Fibroblast of lung (primary cell): ENCODE data around the gene TBXAS1. TPM values are rescaled to one million over a fixed set of nuclear protein-coding genes. Genes with fewer than 3 reads are reported as not detected.

Experiments
- DNase-seq, 2 donors: peaks; one replicate each; pipeline versions ENCODE4 v3.0.0 to v3.0.0-alpha.2; 2010; ENCODE audit warnings: low read depth in 2 of 2
- H2AFZ ChIP-seq: 2 replicates; pipeline ENCODE4 v1.5.1; 2012; ENCODE audit warnings: low read length, control low read depth, inconsistent platforms
- H3K27ac ChIP-seq: 2 replicates; pipeline ENCODE4 v1.5.1; 2011; ENCODE audit warnings: low read length, control low read depth; ENCODE audit not compliant: insufficient read depth
- H3K27me3 ChIP-seq: 2 replicates; pipeline ENCODE4 v1.5.1; 2011; ENCODE audit warnings: mild to moderate bottlenecking, low read length; ENCODE audit not compliant: control insufficient read depth, insufficient read depth
- H3K36me3 ChIP-seq: 2 replicates; pipeline ENCODE4 v1.5.1; 2011; ENCODE audit warnings: low read length; ENCODE audit not compliant: control insufficient read depth, insufficient read depth
- H3K4me1 ChIP-seq: 2 replicates; pipeline ENCODE4 v1.5.1; 2011; ENCODE audit warnings: low read length; ENCODE audit not compliant: control insufficient read depth, insufficient read depth; ENCODE audit errors: extremely low read depth
- H3K4me2 ChIP-seq: 2 replicates; pipeline ENCODE4 v1.5.1; 2011; ENCODE audit warnings: low read length, control low read depth; ENCODE audit not compliant: insufficient read depth; ENCODE audit errors: extremely low read depth
- H3K4me3 ChIP-seq, 4 experiments: fragments of 200-600 bp in 1 of 4; sonication (generic) in 1 of 4; replicated peaks in 1 of 4; 2 replicates each; pipeline ENCODE4 v1.5.1; 2011 to 2016; ENCODE audit warnings: low read length in 4 of 4, low read depth in 3 of 4, mild to moderate bottlenecking in 3 of 4, control low read depth in 2 of 4, inconsistent platforms in 1 of 4, mixed read lengths in 1 of 4; ENCODE audit not compliant: insufficient read depth in 1 of 4; ENCODE audit errors: control extremely low read depth in 1 of 4
- H3K79me2 ChIP-seq: 2 replicates; pipeline ENCODE4 v1.5.1; 2012; ENCODE audit warnings: mild to moderate bottlenecking, low read length, inconsistent platforms; ENCODE audit not compliant: control insufficient read depth, insufficient read depth
- H3K9ac ChIP-seq: 2 replicates; pipeline ENCODE4 v1.5.1; 2011; ENCODE audit warnings: mild to moderate bottlenecking, low read length, control low read depth; ENCODE audit not compliant: insufficient read depth
- H3K9me3 ChIP-seq: 2 replicates; pipeline ENCODE4 v1.5.1; 2012; ENCODE audit warnings: low read depth, low read length; ENCODE audit not compliant: control insufficient read depth, insufficient read depth
- H4K20me1 ChIP-seq: 2 replicates; pipeline ENCODE4 v1.5.1; 2011; ENCODE audit warnings: low read length; ENCODE audit not compliant: control insufficient read depth, insufficient read depth; ENCODE audit errors: extremely low read depth
- EZH2 ChIP-seq: IDR thresholded peaks from 2 replicates; pipeline ENCODE4 v1.5.1; 2012; ENCODE audit warnings: low read length, control low read depth, mild to moderate bottlenecking; ENCODE audit errors: missing control alignments
- polyA plus RNA-seq, 2 donors: library from polyadenylated mRNA; depleted of rRNA in 1 of 2; stranded (reverse) in 1 of 2; unstranded in 1 of 2; fragments of >200 nt; gene quantifications; 2 replicates each; pipeline ENCODE4 v1.2.1, GENCODE V29; 2011 to 2012; ENCODE audit warnings: missing spikeins in 1 of 2
- total RNA-seq: library from RNA; depleted of rRNA; stranded (reverse); fragments of >200 nt; gene quantifications from 2 replicates; pipeline ENCODE4 v1.2.1, GENCODE V29; 2014
- TF ChIP-seq, protein P1 (sequence below), 2 donors: IDR thresholded peaks in 1 of 2; conservative IDR thresholded peaks in 1 of 2; 1 replicate in 1 of 2; 2 replicates in 1 of 2; pipeline ENCODE4 v1.5.1; 2011 to 2012; ENCODE audit warnings: low read length in 2 of 2, control low read depth in 1 of 2, inconsistent platforms in 1 of 2, low read depth in 1 of 2, mild to moderate bottlenecking in 1 of 2

The TBXAS1 gene
- total and polyA plus RNA-seq, 2 donors (not counting 1 experiment from before 2014, with no cell fraction given), result 1.5 to 2.1 TPM

DNA sequence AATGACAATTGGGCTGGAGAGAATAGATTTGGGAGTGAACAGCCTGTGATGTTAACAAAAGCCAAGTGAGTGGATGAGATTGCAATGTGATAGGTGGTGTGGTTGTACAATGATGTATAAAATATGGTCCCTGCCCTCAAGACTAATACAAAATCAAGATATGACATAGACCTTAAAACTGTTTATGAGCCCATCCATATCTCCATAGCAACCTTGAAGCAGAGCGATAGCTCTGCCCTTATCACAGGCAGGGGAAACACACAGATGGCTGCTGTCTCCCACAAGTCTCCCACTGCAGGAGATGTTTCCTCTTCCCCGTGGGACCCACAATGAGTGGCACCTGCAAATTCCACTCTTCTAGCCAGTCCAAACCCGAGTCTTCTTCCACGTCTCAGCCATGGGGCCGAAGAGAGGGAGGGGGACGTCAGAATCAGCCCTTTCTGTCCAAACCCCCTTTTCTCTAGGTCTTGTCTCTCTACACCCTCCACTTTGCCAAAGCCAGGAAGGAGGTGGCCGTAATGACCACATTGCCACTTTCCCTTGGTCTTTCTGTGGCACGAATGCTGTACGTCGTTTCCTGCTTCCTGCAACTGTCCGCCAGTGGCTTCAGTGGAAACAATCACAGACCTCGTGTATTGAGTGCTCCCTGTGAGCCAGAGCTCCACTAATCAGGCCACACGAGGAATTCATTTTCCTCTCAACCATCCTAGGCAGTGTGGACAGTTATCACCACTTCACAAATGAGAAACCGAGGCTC lies 7.5 kb upstream of the TBXAS1 start:
- Histone ChIP-seq H3K27ac (no peak overlapping the region), H2AFZ (no peak overlapping the region), H3K9me3 (no peaks in the 10 kb centered on the region), H3K36me3 (no peaks in the 10 kb centered on the region), H3K79me2 (no peaks in the 10 kb centered on the region), H3K4me2 (no peak overlapping the region), H4K20me1 (no peaks in the 10 kb centered on the region), H3K27me3 (peaks cover 7% of the 10 kb centered on the region), H3K4me1 (peaks cover 7% of the 10 kb centered on the region), H3K9ac (no peak overlapping the region), H3K4me3 (no peak overlapping the region)
- TF ChIP-seq, protein P1, sequence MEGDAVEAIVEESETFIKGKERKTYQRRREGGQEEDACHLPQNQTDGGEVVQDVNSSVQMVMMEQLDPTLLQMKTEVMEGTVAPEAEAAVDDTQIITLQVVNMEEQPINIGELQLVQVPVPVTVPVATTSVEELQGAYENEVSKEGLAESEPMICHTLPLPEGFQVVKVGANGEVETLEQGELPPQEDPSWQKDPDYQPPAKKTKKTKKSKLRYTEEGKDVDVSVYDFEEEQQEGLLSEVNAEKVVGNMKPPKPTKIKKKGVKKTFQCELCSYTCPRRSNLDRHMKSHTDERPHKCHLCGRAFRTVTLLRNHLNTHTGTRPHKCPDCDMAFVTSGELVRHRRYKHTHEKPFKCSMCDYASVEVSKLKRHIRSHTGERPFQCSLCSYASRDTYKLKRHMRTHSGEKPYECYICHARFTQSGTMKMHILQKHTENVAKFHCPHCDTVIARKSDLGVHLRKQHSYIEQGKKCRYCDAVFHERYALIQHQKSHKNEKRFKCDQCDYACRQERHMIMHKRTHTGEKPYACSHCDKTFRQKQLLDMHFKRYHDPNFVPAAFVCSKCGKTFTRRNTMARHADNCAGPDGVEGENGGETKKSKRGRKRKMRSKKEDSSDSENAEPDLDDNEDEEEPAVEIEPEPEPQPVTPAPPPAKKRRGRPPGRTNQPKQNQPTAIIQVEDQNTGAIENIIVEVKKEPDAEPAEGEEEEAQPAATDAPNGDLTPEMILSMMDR (conservative IDR thresholded peaks at IDR 0.05 in 1 of 2, IDR thresholded peaks at IDR 0.05 in 1 of 2; ENCODE audit: low read depth in 1 of 2, low read length in 2 of 2), result no peak
- no peak for TF ChIP-seq EZH2
- DNase-seq, result no peak

DNA sequence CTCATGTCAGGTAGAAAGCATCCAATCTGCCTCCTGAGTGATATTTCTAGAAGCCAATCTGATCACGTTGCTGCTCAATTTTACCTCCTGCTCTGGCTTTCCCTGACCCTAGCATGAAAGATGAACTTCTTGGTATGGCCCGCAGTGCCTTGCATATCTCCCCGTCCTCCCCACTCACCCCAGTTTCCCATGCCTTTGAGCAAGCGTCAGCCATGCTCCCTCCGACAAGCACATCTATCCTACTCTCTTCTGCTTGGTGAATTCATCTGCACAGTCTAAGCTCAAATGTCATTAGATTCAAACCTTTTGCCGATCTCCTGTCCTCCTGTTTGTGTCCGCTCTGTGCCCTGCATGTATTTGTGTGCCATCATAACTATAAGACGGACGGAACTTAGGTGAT lies 6.2 kb upstream of the TBXAS1 start:
- TF ChIP-seq, protein P1 (conservative IDR thresholded peaks at IDR 0.05 in 1 of 2, IDR thresholded peaks at IDR 0.05 in 1 of 2; ENCODE audit: low read depth in 1 of 2, low read length in 2 of 2), result no peak
- TF ChIP-seq EZH2, result no peak
- no peak overlapping the region for H3K9ac ChIP-seq
- H3K79me2 ChIP-seq, result no peaks in the 10 kb centered on the region
- no peaks in the 10 kb centered on the region for H3K36me3 ChIP-seq
- no peak overlapping the region for H2AFZ ChIP-seq
- DNase-seq, result no peak
- H3K27me3 ChIP-seq, result peaks cover 7% of the 10 kb centered on the region
- H3K27ac ChIP-seq, result no peak overlapping the region
- H3K4me1 ChIP-seq, result peaks cover 7% of the 10 kb centered on the region
- no peak overlapping the region for H3K4me3 ChIP-seq
- no peaks in the 10 kb centered on the region for H3K9me3 ChIP-seq
- no peak overlapping the region for H3K4me2 ChIP-seq
- no peaks in the 10 kb centered on the region for H4K20me1 ChIP-seq

DNA sequence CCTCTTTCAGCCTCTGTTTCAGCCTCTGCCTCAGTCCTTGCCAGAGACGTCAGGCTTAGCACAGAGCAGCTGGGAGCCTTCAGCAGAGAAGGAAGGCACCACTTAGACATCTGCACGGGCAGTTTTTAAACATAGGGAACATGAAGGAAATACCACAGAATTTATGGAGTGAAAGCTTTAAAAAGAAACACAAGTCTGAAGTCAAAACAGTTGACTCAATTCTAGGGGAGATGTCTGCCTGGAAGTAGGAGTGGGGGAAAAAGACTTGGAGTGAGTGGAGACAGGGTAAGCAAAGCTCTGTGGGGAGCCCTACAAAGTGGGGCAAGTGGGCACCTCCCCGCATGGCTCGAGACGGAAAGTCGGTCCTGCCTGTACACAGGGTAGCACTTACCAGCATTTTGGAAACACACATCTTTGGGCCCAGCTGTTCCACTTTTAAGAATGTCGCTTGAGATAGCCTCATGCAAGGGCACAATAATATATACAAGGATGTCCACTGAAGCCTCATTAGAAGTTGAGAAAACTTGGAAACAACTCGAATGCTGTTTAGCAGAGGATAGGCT lies 5.0 kb upstream of the TBXAS1 start:
- no peaks in the 10 kb centered on the region for H4K20me1 ChIP-seq
- peak; percentile 19 to 92 for DNase-seq
- TF ChIP-seq, protein P1 (conservative IDR thresholded peaks at IDR 0.05 in 1 of 2, IDR thresholded peaks at IDR 0.05 in 1 of 2; ENCODE audit: low read depth in 1 of 2, low read length in 2 of 2), result no peak
- no peak for TF ChIP-seq EZH2
- no peaks in the 10 kb centered on the region for H3K36me3 ChIP-seq
- no peaks in the 10 kb centered on the region for H3K79me2 ChIP-seq
- no peak overlapping the region for H3K27ac ChIP-seq
- peak overlapping the region in 1 of 4 experiments; percentile 9 for H3K4me3 ChIP-seq
- peaks cover 7% of the 10 kb centered on the region for H3K4me1 ChIP-seq
- no peak overlapping the region for H3K9ac ChIP-seq
- H2AFZ ChIP-seq, result no peak overlapping the region
- no peaks in the 10 kb centered on the region for H3K9me3 ChIP-seq
- peaks cover 7% of the 10 kb centered on the region for H3K27me3 ChIP-seq
- H3K4me2 ChIP-seq, result peak overlapping the region; percentile 3
